ENCODE measurements around the gene HEG1. TPM values are rescaled to one million over a fixed set of nuclear protein-coding genes. Genes with fewer than 3 reads are reported as not detected.
A peak's percentile ranks its signal among the peaks of the same experiment; 100 is the strongest.

The HEG1 gene
- total and polyA plus RNA-seq, 11 donors: 23.7 to 211 (median 111) TPM

DNA sequence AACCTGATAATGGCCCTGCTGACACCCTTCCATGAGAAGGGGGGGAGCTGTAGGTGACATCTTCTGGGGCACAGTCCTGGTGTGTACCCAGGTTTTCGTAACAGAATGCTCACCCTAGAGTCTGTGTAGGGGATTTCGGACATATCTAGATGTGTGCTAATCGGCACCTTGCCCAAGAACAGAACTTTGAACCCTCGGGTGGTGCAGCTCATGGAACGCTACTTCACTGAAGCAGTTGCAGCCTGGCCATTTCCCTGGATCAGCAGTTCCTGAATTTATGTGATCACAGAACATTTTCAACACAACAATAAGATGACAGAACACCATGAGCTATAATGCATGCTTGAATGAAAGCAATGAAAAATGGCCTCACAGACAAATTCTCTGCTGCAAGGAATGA, 63.8 kb downstream of the HEG1 start:
- DNase-seq: no peak
- TF ChIP-seq, protein P1, sequence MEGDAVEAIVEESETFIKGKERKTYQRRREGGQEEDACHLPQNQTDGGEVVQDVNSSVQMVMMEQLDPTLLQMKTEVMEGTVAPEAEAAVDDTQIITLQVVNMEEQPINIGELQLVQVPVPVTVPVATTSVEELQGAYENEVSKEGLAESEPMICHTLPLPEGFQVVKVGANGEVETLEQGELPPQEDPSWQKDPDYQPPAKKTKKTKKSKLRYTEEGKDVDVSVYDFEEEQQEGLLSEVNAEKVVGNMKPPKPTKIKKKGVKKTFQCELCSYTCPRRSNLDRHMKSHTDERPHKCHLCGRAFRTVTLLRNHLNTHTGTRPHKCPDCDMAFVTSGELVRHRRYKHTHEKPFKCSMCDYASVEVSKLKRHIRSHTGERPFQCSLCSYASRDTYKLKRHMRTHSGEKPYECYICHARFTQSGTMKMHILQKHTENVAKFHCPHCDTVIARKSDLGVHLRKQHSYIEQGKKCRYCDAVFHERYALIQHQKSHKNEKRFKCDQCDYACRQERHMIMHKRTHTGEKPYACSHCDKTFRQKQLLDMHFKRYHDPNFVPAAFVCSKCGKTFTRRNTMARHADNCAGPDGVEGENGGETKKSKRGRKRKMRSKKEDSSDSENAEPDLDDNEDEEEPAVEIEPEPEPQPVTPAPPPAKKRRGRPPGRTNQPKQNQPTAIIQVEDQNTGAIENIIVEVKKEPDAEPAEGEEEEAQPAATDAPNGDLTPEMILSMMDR (IDR thresholded peaks at IDR 0.05): no peak
- TF ChIP-seq POLR2A (IDR thresholded peaks at IDR 0.05): no peak
- peaks cover 0 to 99% (median 91%) of the 10 kb centered on the region in 9 donors for H3K36me3 ChIP-seq
- H3K27me3 ChIP-seq: no peaks in the 10 kb centered on the region
- H3K9me3 ChIP-seq: no peaks in the 10 kb centered on the region
- whole genome bisulfite sequencing, 4 donors: 89 to 96% (median 95%) methylated on average over 5 of the region's 5 CpGs
- intact Hi-C loops (cut with DNase I): loop anchor here in 3 of 10 donors (5.0 to 10.0 kb wide), 4 partner anchors 65 to 445 kb away; partner anchors contain the start of gene ZNF148 (in 1 of the 3)
- H3K4me3 ChIP-seq: no peak overlapping the region
- no peak for ATAC-seq
- no peak overlapping the region for H3K27ac ChIP-seq
- peaks cover 0 to 50% (median 35%) of the 10 kb centered on the region in 12 donors for H3K4me1 ChIP-seq

DNA sequence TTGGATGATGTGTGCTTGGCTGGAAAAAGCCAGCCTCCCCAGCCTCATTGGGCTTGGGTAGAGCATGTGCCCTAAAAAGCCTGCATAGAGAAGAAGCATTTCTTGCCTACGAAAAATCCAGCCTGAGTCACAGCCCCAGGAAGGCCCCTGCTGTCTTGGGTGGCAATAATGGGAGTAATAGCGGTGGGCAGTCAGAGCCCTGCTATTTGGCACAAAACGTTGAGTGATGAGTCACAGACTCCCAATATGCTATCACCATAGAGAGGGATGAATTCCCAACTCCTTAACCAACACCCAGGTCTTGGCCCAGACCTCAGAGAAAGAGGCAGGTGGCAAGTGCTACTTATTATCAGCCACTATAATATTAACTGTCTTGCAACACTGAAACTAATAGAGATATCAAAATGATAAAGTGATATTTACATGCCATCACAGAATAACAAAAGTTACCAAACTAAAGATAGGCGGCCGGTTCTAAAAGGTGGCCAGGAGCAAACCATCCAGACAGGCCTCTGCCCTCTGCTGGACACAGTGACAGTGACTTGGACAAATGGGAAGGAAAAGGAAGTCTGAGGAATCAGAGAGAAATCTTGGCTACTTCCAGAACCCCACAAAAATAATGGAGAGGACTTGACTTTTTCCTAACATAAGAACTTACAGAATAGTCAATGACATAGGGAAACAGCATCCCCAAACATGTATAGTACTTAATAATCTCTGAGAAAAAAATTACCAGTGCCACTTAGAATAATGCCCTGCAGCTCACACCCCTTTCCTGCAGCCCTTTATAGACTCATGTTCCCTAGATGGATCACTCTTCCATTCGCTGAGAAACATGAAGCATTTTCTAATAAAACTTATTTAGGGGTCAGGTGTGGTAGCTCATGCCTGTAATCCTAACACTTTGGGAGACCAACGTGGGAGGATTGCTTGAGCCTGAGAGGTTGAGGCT, 69.3 kb downstream of the HEG1 start:
- ATAC-seq: peak in 3 of 4 donors; percentile 38 to 59 (median 47)
- peak overlapping the region in 11 of 12 donors; percentile 17 to 83 (median 55) for H3K27ac ChIP-seq
- TF ChIP-seq POLR2A (IDR thresholded peaks at IDR 0.05): no peak
- TF ChIP-seq, protein P1 (IDR thresholded peaks at IDR 0.05): peak; percentile 16 to 57 (median 36)
- no peaks in the 10 kb centered on the region for H3K9me3 ChIP-seq
- H3K27me3 ChIP-seq: no peaks in the 10 kb centered on the region
- peaks cover 0 to 97% (median 57%) of the 10 kb centered on the region in 9 donors for H3K36me3 ChIP-seq
- H3K4me3 ChIP-seq: no peak overlapping the region
- peak in 1 of 5 donors; percentile 38 for DNase-seq
- intact Hi-C loops (cut with DNase I): loop anchor here in 1 of 10 donors (5.0 kb wide), 1 partner anchor 224 kb away; no protein-coding TSS in a partner anchor
- peaks cover 4 to 48% (median 22%) of the 10 kb centered on the region in 12 donors for H3K4me1 ChIP-seq
- 62 to 76% (median 67%) methylated on average over 6 to 7 of the region's 7 CpGs for whole genome bisulfite sequencing, 4 donors

DNA sequence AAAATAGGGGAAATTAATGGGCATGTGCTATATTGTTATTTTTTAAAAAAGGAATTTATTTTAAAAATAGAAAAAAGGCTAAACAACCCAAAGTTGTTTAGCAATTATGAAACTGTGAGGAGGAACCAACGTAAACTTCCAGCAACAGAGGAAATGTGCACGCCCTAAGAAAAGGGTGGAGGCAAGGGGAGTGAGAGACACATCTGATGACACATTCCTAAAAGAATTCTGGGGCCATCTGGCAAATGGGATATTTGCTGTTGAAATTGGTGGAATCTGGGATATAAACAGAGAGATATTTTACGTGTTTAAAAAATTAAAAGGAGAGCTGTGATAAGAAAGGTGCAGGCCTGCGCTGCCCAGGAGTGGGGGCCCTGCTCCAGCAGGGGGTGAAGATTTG, 70.4 kb downstream of the HEG1 start:
- Histone ChIP-seq H3K36me3 (peaks cover 0 to 96% (median 55%) of the 10 kb centered on the region in 9 donors), H3K4me3 (no peak overlapping the region), H3K9me3 (no peaks in the 10 kb centered on the region), H3K4me1 (peaks cover 4 to 48% (median 22%) of the 10 kb centered on the region in 12 donors), H3K27ac (peak overlapping the region in 11 of 12 donors; percentile 17 to 83 (median 55)), H3K27me3 (no peaks in the 10 kb centered on the region)
- TF ChIP-seq, protein P1 (IDR thresholded peaks at IDR 0.05): no peak
- no peak for TF ChIP-seq POLR2A (IDR thresholded peaks at IDR 0.05)
- ATAC-seq: peak in 3 of 4 donors; percentile 67 to 71 (median 69)
- peak in 1 of 5 donors; percentile 35 for DNase-seq
- WGBS, 4 donors: 50 to 70% (median 58%) methylated on average over 4 of the region's 4 CpGs
- intact Hi-C loops (cut with DNase I): loop anchor here in 1 of 10 donors (5.0 kb wide), 1 partner anchor 223 kb away; no protein-coding TSS in a partner anchor

DNA sequence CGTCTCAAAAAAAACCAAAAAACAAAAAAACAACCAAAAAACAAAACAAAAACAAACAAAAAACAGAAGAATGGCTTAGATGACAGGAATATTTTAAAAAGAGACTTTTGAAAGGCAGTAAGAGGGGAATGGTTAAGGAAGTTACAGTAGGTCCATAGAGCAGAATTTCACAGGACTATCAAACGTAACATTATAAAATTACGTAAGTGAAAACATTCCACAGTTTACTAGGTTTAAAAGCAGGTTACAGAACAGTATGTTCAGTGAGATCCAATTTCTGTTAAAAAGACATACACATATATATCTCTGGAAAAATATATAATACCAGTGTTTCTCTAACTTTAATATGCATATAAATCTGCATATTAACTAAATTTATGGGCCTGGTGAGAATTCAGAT, 71.0 kb downstream of the HEG1 start:
- Histone ChIP-seq H3K4me1 (peaks cover 4 to 48% (median 22%) of the 10 kb centered on the region in 12 donors), H3K4me3 (no peak overlapping the region), H3K27ac (peak overlapping the region in 11 of 12 donors; percentile 17 to 83 (median 55)), H3K27me3 (no peaks in the 10 kb centered on the region), H3K36me3 (peaks cover 0 to 96% (median 49%) of the 10 kb centered on the region in 9 donors), H3K9me3 (no peaks in the 10 kb centered on the region)
- ATAC-seq (no peak), DNase-seq (no peak)
- 87 to 96% (median 95%) methylated on average over 3 of the region's 3 CpGs for WGBS, 4 donors
- intact Hi-C loops (cut with DNase I): loop anchor here in 3 of 10 donors (5.0 kb wide), 2 partner anchors 57 to 222 kb away; no protein-coding TSS in a partner anchor
- TF ChIP-seq POLR2A (IDR thresholded peaks at IDR 0.05): no peak
- TF ChIP-seq, protein P1 (IDR thresholded peaks at IDR 0.05): no peak

All from heart left ventricle (tissue), 16 donors.